ENCODE results near the gene ZNF155. TPM values are rescaled to one million over a fixed set of nuclear protein-coding genes. Genes with fewer than 3 reads are reported as not detected.

Gene ZNF155
- total and polyA plus RNA-seq, 2 donors (not counting 3 experiments of a cell fraction or from before 2014, with no cell fraction given) = 2.0 to 5.9 TPM

- dilution Hi-C loops (cut with MboI; ENCODE audit: extremely low pct_ligation_motif_present, low sequenced_read_pairs) = no loop called here
- H2AFZ ChIP-seq (ENCODE audit: low read depth, low read length) = no peak overlapping the region
- ChIA-PET CTCF (no interaction called here), POLR2A (no interaction called here)
- no peak overlapping the region for H3K4me3 ChIP-seq (replicated peaks in 1 of 3; ENCODE audit: insufficient read depth in 1 of 3, low read depth in 1 of 3, low read length in 3 of 3)
- DNase-seq (ENCODE audit: low read depth, low spot score) = no peak
- no peaks in the 10 kb centered on the region for H3K9me1 ChIP-seq (replicated peaks; ENCODE audit: control insufficient read depth, extremely low read depth, insufficient read depth, low read length)
- H3K9ac ChIP-seq (replicated peaks; ENCODE audit: extremely low read depth, insufficient read depth, low read length) = no peak overlapping the region
- H4K20me1 ChIP-seq (replicated peaks; ENCODE audit: control insufficient read depth, extremely low read depth, insufficient read depth, low read length) = no peaks in the 10 kb centered on the region
- TF ChIP-seq GATA2 (IDR thresholded peaks at IDR 0.05; ENCODE audit: insufficient read depth, insufficient read length, low read depth, low read length) = no peak
- TF ChIP-seq EZH2 (IDR thresholded peaks at IDR 0.05; ENCODE audit: borderline replicate concordance, low read depth, low read length, severe bottlenecking) = no peak
- no peak for TF ChIP-seq POLR2A (IDR thresholded peaks at IDR 0.05; ENCODE audit: low read depth, low read length)
- no peak for TF ChIP-seq CTCF (IDR thresholded peaks at IDR 0.05; ENCODE audit: extremely low read depth in 1 of 2, insufficient read depth in 1 of 2, low read depth in 1 of 2, low read length in 2 of 2)
- TF ChIP-seq MAX (IDR thresholded peaks at IDR 0.05; ENCODE audit: insufficient read depth, insufficient read length) = no peak
- TF ChIP-seq MYC (IDR thresholded peaks at IDR 0.05; ENCODE audit: low read depth, low read length) = no peak
- no peak for TF ChIP-seq POLR2AphosphoS5 (IDR thresholded peaks at IDR 0.05; ENCODE audit: insufficient read depth, low read depth, low read length)
- no peak for TF ChIP-seq JUN (IDR thresholded peaks at IDR 0.05; ENCODE audit: borderline replicate concordance, insufficient read depth, insufficient read length, low read depth)
- TF ChIP-seq FOS (IDR thresholded peaks at IDR 0.05; ENCODE audit: borderline replicate concordance, insufficient read depth, low read length) = no peak
- peaks cover under 1% of the 10 kb centered on the region for H3K9me3 ChIP-seq (replicated peaks; ENCODE audit: control insufficient read depth, insufficient read depth, low read length)
- H3K27me3 ChIP-seq (ENCODE audit: control insufficient read depth in 2 of 2, insufficient read depth in 2 of 2, low read length in 2 of 2) = no peaks in the 10 kb centered on the region
- H3K27ac ChIP-seq (ENCODE audit: insufficient read depth, low read depth, low read length) = no peak overlapping the region
- no peak overlapping the region for H3K4me2 ChIP-seq (ENCODE audit: insufficient read depth, low read length)
- no peaks in the 10 kb centered on the region for H3K4me1 ChIP-seq (ENCODE audit: control insufficient read depth, extremely low read depth, insufficient read depth, low read length)
- H3K36me3 ChIP-seq (ENCODE audit: control insufficient read depth in 2 of 2, extremely low read depth in 1 of 2, insufficient read depth in 2 of 2, low read length in 2 of 2) = peaks cover 6 to 11% of the 10 kb centered on the region in 2 experiments
- intact Hi-C loops (cut with micrococcal nuclease) = no loop called here
- no peaks in the 10 kb centered on the region for H3K79me2 ChIP-seq (ENCODE audit: control insufficient read depth, insufficient read depth, low read length)
- no peak for FAIRE-seq
- no TSS peak for BruUV-seq (replicated peaks)
These were observed 42.6 kb downstream of the ZNF155 start for GRCh38 chr19:44026622-44027021.

Data from endothelial cell of umbilical vein (primary cell).